Kidney epithelial cell (primary cell): ENCODE measurements around the gene FERMT3. TPM values are rescaled to one million over a fixed set of nuclear protein-coding genes. Genes with fewer than 3 reads are reported as not detected.
"Not testable (repeated sequence)": the region's sequence is repeated elsewhere in the genome, so short reads cannot be mapped to it uniquely, and the experiment has no call there.

Source experiments
- DNase-seq: peaks from one replicate; pipeline ENCODE4 v3.0.0-alpha.2; 2010; ENCODE audit warnings: low read depth
- H3K27me3 ChIP-seq: 2 replicates; pipeline ENCODE4 v1.6.0; 2011; ENCODE audit warnings: low read length; ENCODE audit not compliant: control insufficient read depth, insufficient read depth
- H3K36me3 ChIP-seq: 2 replicates; pipeline ENCODE4 v1.5.1; 2011; ENCODE audit warnings: low read length; ENCODE audit not compliant: control insufficient read depth, insufficient read depth
- H3K4me3 ChIP-seq: 2 replicates; pipeline ENCODE4 v1.5.1; 2011; ENCODE audit warnings: low read depth, mild to moderate bottlenecking, control low read depth, low read length
- total RNA-seq: library from RNA; depleted of rRNA; stranded (reverse); fragments of >200 nt; gene quantifications from 2 replicates; pipeline ENCODE4 v1.2.3, GENCODE V29; 2015
- TF ChIP-seq, protein P1 (sequence below): IDR thresholded peaks from 2 replicates; pipeline ENCODE4 v1.5.1; 2011; ENCODE audit warnings: mild to moderate bottlenecking, moderate library complexity, low read length, control low read depth, inconsistent platforms; ENCODE audit not compliant: insufficient read depth, poor library complexity, severe bottlenecking

Gene FERMT3
- total RNA-seq, 1 donor from 2014 or later: 0.25 TPM

DNA sequence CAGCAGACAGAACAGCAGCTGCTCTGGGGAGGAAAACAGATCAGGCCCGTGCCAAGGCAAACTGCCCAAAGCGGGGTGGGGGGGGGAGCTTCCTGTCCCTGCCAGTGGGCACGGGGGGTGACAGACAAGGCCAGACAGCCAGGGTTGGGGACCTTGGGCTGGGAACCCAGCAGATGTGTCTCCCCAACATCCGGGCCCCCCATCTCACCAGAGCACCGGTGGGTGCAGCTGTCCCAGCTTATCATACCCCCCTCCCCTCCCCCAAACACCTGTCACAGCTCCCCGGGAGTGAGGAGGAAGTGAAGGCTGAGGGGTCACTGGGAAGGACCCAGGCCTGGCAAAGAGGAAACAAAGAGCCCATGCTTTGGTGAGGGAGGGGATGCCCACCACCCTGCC is 38.9 kb downstream of the FERMT3 start:
- Histone ChIP-seq H3K36me3 (peaks cover 3% of the 10 kb centered on the region), H3K4me3 (peak overlapping the region; percentile 71), H3K27me3 (no peaks in the 10 kb centered on the region)
- DNase-seq: no peak
- TF ChIP-seq, protein P1, sequence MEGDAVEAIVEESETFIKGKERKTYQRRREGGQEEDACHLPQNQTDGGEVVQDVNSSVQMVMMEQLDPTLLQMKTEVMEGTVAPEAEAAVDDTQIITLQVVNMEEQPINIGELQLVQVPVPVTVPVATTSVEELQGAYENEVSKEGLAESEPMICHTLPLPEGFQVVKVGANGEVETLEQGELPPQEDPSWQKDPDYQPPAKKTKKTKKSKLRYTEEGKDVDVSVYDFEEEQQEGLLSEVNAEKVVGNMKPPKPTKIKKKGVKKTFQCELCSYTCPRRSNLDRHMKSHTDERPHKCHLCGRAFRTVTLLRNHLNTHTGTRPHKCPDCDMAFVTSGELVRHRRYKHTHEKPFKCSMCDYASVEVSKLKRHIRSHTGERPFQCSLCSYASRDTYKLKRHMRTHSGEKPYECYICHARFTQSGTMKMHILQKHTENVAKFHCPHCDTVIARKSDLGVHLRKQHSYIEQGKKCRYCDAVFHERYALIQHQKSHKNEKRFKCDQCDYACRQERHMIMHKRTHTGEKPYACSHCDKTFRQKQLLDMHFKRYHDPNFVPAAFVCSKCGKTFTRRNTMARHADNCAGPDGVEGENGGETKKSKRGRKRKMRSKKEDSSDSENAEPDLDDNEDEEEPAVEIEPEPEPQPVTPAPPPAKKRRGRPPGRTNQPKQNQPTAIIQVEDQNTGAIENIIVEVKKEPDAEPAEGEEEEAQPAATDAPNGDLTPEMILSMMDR: no peak

DNA sequence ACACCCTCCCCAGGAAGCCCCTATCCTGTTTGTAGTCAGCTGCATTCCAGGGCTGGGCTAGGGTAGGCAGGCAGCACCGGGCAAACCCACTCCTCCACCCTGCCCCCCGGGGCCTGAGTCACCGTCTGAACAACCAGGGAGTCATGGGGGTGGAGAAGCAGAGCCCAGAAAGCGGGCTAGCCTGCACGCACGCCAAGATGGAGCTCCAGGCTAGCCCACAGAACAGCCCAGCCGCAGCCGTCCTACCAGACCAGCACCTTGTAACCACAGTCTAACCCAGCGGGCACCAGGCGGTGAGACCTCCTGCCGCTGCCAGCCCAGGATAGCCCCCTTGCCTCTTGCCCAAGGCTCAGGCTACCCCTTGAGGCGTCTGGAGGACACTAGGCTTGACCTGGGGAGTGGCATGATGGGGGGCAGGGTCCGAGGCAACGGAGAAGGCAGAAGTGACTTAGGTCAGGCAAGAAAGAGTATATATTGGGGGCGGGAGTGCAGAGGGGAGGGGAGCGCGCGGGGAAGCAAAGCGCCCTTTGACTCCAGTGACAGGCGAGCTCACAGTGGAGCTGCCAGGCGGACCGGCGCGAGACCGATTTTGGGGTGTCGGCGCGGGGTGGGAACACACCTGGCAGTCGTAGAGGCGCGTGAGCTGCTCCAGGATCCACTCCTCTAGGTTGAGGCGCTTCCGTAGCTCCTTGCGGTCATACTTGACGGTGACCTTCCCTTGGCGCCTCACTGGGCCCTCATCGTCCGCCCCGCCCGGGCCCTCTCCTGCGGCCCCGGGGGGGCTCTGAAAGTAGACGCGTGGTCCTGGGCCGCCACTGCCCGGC is 39.5 kb downstream of the FERMT3 start:
- Histone ChIP-seq H3K4me3 (peak overlapping the region; percentile 71), H3K27me3 (no peaks in the 10 kb centered on the region), H3K36me3 (peaks cover 3% of the 10 kb centered on the region)
- peak; percentile 85 for DNase-seq
- TF ChIP-seq, protein P1: no peak

DNA sequence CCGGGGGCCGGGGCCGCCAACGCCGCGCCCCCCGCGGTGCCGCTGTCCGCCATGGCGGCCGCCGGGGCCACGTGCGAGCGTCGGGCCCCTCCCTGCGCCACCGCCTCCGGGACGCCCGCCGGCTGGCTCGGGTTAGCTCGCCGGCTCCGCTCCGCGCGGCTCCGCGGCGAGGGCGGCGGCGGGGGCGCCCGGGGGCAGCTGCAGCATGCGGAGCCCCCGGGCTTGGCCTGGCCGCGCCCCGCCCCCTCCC is 40.0 kb downstream of the FERMT3 start:
- H3K36me3 ChIP-seq, DNase-seq, H3K27me3 ChIP-seq: not testable (repeated sequence)
- H3K4me3 ChIP-seq: peak overlapping the region; percentile 71

DNA sequence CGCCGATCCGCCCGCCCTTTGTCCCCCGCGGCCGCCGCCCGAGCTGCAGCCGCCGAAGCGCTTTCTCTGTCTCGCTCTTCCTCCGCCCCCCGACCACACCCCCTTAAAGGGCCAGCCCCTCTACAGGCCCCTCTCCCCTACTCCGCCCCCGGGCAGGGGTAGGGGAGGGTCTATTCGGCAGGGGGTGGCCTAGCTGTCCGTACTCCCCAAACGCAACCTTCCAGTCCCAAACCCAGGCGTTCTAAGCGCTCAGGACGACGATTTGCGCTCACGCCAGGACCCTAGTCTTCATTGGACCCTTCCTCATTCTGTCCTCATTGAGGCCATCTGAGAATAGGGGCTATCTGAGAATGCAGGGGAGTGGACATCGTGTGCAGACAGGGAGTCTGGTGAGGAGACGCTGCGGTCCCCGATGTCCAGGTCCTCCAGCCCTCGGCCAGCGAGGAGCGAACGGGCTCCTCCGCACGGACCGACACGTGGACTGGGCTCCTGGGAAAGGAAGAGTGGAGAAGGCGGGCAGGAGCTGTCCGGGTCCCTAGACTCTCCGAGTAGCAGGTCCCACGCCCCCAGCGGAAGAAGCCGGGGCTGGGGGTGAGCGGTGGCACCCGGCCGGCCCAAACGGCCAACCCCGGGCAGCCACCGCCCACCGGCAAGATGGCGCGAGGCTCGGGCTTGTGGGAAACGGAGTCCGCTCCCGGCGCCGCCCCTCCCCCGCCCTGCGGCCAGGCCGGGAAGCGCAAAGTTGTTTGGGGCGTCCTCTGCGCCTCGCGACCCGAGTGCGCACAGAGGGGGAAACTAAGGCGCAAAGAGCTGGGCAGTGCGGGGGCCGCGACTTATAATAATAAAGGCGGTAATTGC is 40.6 kb downstream of the FERMT3 start, which contains the start of gene PPP1R14B:
PPP1R14B (minus strand) TSS at position 73 of the 858 bp plus-strand sequence. CDS start 270 bp downstream, outside the sequence.
- TF ChIP-seq, protein P1: no peak
- H3K36me3 ChIP-seq: peaks cover 3% of the 10 kb centered on the region
- DNase-seq: no peak
- H3K27me3 ChIP-seq: no peaks in the 10 kb centered on the region
- peak within 1 kb of the TSS; percentile 71 for H3K4me3 ChIP-seq

DNA sequence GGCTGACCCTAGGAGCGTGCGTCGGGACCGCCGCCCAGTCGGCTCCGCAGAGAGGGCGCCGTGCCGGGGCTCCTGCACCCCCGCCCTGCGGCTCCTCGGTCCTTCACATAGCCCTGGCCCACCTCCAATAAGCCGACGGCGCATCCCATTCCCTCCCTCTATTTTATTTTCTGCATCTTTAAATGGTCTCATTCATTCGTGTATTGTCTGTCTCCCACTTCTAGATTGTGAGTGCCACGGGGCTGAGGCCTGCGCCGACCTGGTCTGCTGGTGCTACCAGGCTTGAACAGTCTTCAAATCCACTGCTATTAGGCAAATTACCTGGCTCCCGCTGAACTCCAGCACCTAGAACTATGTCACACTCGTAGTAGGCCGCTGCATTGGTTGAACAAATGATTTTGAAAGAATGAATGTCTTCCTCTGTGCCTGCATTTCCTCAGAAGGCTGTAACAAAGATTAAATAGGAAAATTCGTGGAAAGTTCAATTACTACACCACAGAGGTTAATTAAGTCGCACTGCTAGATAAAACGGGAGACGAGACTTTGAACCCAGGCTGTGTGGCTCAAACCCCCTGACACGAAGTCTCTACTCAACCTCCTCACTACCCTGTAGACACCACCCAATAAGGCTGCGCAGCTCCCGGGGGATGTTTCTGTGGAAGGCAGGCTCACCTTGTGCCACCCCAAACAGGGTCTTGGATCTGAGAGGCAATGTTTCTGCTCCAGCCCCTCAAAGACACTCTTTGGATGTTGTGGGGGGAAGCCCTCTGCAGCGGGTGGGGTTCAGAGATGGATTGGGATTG is 41.4 kb downstream of the FERMT3 start:
- peak overlapping the region; percentile 51 for H3K4me3 ChIP-seq
- no peaks in the 10 kb centered on the region for H3K27me3 ChIP-seq
- peaks cover 3% of the 10 kb centered on the region for H3K36me3 ChIP-seq
- TF ChIP-seq, protein P1: no peak
- DNase-seq: no peak

DNA sequence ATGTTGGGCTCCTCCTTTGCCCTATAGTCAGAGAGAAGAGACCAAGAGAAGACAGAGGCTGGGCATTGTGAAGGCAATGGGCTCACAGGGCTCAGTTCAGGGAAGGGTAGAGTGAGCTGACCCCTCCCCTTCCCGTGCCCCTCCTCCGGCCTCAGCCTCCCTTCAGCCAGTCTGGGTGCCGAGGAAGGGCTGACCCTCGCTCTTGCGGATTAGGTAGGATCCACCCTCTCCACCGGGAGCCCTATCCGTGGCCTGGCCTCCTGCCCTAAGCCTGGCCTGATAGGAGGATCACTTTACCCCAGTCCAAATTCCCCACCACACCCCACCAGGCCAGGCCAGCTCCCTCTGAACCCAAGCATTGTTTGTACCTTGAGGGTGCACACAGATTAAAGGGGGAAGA is 42.1 kb downstream of the FERMT3 start:
- Histone ChIP-seq H3K36me3 (no peaks in the 10 kb centered on the region), H3K27me3 (no peaks in the 10 kb centered on the region), H3K4me3 (no peak overlapping the region)
- TF ChIP-seq, protein P1: no peak
- no peak for DNase-seq
